Ishikawa (cell line): Measurements from ENCODE around the gene C9orf85.

Source experiments
- CEBPB ChIP-seq: IDR thresholded peaks from 2 replicates; pipeline ENCODE4 v1.6.1; 2012
- CREB1 ChIP-seq: IDR thresholded peaks from 2 replicates; pipeline ENCODE4 v1.6.1; 2012; ENCODE audit warnings: low read depth
- EGR1 ChIP-seq: IDR thresholded peaks from 2 replicates; pipeline ENCODE4 v1.6.1; 2012
- EP300 ChIP-seq: IDR thresholded peaks from 2 replicates; pipeline ENCODE4 v1.6.1; 2012; ENCODE audit warnings: borderline replicate concordance
- NFIC ChIP-seq: IDR thresholded peaks from 2 replicates; pipeline ENCODE4 v1.6.1; 2012
- RAD21 ChIP-seq: IDR thresholded peaks from 2 replicates; pipeline ENCODE4 v1.6.1; 2012; ENCODE audit warnings: low read depth
- TAF1 ChIP-seq: IDR thresholded peaks from 2 replicates; pipeline ENCODE4 v1.6.1; 2012; ENCODE audit warnings: low read depth, mild to moderate bottlenecking
- ZBTB7A ChIP-seq: IDR thresholded peaks from 2 replicates; pipeline ENCODE4 v1.6.1; 2012; ENCODE audit warnings: low read depth
- TF ChIP-seq, protein P1 (sequence below): IDR thresholded peaks from 2 replicates; pipeline ENCODE4 v1.6.1; 2012; ENCODE audit warnings: low read depth, mild to moderate bottlenecking
- TF ChIP-seq, protein P2 (sequence below): IDR thresholded peaks from 2 replicates; pipeline ENCODE4 v1.6.1; 2012

DNA sequence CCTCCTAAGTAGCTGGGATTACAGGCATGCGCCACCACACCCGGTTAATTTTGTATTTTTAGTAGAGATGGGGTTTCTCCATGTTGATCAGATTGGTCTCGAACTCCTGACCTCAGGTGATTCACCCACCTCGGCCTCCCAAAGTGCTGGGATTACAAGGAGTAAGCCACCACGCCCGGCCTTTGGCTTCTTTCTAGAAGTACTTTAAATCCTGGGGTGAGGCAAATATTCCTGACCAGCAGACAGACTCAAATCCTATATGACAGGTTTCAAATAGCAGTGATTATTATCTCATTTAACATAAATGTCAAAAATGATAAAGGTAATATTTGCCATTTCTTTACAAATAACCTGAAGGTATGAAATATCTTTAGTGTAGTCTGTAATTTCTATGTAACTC, 36.1 kb upstream of the C9orf85 start:
- TF ChIP-seq ZBTB7A = no peak
- TF ChIP-seq CEBPB = no peak
- no peak for TF ChIP-seq RAD21
- no peak for TF ChIP-seq EP300
- no peak for TF ChIP-seq CREB1
- no peak for TF ChIP-seq NFIC
- TF ChIP-seq, protein P1, sequence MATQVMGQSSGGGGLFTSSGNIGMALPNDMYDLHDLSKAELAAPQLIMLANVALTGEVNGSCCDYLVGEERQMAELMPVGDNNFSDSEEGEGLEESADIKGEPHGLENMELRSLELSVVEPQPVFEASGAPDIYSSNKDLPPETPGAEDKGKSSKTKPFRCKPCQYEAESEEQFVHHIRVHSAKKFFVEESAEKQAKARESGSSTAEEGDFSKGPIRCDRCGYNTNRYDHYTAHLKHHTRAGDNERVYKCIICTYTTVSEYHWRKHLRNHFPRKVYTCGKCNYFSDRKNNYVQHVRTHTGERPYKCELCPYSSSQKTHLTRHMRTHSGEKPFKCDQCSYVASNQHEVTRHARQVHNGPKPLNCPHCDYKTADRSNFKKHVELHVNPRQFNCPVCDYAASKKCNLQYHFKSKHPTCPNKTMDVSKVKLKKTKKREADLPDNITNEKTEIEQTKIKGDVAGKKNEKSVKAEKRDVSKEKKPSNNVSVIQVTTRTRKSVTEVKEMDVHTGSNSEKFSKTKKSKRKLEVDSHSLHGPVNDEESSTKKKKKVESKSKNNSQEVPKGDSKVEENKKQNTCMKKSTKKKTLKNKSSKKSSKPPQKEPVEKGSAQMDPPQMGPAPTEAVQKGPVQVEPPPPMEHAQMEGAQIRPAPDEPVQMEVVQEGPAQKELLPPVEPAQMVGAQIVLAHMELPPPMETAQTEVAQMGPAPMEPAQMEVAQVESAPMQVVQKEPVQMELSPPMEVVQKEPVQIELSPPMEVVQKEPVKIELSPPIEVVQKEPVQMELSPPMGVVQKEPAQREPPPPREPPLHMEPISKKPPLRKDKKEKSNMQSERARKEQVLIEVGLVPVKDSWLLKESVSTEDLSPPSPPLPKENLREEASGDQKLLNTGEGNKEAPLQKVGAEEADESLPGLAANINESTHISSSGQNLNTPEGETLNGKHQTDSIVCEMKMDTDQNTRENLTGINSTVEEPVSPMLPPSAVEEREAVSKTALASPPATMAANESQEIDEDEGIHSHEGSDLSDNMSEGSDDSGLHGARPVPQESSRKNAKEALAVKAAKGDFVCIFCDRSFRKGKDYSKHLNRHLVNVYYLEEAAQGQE = no peak
- TF ChIP-seq, protein P2, sequence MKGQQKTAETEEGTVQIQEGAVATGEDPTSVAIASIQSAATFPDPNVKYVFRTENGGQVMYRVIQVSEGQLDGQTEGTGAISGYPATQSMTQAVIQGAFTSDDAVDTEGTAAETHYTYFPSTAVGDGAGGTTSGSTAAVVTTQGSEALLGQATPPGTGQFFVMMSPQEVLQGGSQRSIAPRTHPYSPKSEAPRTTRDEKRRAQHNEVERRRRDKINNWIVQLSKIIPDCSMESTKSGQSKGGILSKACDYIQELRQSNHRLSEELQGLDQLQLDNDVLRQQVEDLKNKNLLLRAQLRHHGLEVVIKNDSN = no peak
- no peak for TF ChIP-seq EGR1
- TF ChIP-seq TAF1 = no peak
